PFSK-1 (cell line): ENCODE measurements around the gene SV2A.

Experiments used
- FOXP2 ChIP-seq: optimal IDR thresholded peaks from 2 replicates; pipeline ENCODE3; 2011; ENCODE audit warnings: borderline replicate concordance, control low read depth, inconsistent platforms; ENCODE audit not compliant: insufficient read depth; ENCODE audit errors: extremely low read length, extremely low read depth
- POLR2AphosphoS5 ChIP-seq: IDR thresholded peaks from 2 replicates; pipeline ENCODE4 v1.6.1; 2012; ENCODE audit warnings: low read depth, mild to moderate bottlenecking, control low read depth, low read length, moderate library complexity
- REST ChIP-seq, 2 experiments: IDR thresholded peaks; 2 replicates each; pipeline versions ENCODE4 v1.6.1 to v1.8.0; 2011 to 2012; ENCODE audit warnings: low read depth in 2 of 2, low read length in 2 of 2, control low read depth in 1 of 2, inconsistent platforms in 1 of 2, mild to moderate bottlenecking in 1 of 2, moderate library complexity in 1 of 2; ENCODE audit not compliant: insufficient read depth in 1 of 2
- SIN3A ChIP-seq: IDR thresholded peaks from 2 replicates; pipeline ENCODE4 v1.6.1; 2012; ENCODE audit warnings: mild to moderate bottlenecking, low read length, moderate library complexity, borderline replicate concordance; ENCODE audit not compliant: insufficient read depth
- TAF1 ChIP-seq: IDR thresholded peaks from 2 replicates; pipeline ENCODE4 v1.6.1; 2012; ENCODE audit warnings: low read length, control low read depth, borderline replicate concordance; ENCODE audit not compliant: insufficient read depth

SV2A gene

DNA sequence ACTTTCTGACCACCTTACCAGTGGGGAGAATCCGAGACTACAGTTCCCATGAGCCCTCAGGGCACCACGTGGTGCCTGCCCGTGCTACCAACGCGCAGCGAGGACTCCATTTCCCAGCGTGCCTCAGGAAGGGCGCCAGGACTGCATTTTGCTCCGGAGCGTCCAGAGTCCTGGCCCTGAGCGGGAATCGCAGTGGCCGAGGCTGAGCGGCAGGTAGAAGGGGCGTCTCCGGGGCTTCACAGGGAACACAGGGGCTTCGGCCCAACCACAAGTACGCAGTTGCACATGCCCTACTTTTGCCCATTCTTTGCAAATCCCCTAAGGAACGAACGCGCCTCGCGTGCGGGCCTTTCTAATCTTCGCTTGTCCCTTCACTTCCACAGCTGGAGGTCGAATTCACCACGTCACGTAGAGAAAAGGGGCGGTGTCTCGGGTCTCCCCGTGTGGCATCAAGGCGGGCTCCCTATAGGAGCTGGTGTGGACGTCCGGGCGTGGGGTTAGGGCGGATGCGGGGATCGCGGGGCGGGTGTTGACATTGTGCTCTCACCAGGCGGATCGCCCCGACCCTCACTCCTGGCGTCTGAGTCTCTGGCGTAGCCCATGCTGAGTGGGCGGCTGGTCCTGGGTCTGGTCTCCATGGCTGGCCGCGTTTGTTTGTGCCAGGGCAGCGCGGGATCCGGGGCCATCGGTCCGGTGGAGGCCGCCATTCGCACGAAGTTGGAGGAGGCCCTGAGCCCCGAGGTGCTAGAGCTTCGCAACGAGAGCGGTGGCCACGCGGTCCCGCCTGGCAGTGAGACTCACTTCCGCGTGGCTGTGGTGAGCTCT is 18.0 kb downstream of the SV2A start, which contains the start of gene BOLA1:
TSS of gene BOLA1 (plus strand) at position 109 of the 825 bp plus-strand sequence. CDS start at position 601, 492 bp downstream.
- TF ChIP-seq SIN3A (0 out of 2 replicates have a peak, but pooled peaks have one; percentile 10), REST (IDR thresholded peaks at IDR 0.05; ENCODE audit: insufficient read depth in 1 of 2, low read depth in 2 of 2, low read length in 2 of 2) (no peak), POLR2AphosphoS5 (peak; percentile 93), FOXP2 (peak; percentile 75), TAF1 (peak; percentile 65; the same call in 1 of the 2 replicates)

DNA sequence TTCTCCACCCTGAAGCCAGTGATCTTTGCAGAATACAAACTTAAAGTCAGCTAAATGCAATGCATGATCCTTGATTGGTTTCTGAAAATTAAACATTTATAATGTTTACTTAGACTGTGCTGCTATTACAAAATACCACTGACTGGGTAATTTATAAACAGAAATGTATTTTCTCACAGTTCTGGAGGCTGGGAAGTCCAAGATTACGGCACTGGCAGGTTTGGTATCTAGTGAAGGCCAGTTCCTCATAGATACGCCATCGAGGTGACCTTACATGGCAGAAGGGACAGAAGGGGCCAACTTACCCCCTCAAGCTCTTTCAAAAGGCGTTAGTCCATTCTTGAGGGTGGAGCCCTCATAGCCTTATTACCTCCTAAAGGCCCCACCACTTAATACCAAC is 21.1 kb downstream of the SV2A start:
- TF ChIP-seq FOXP2, result no peak
- TF ChIP-seq POLR2AphosphoS5, result no peak
- TF ChIP-seq SIN3A, result no peak
- TF ChIP-seq TAF1, result no peak
- TF ChIP-seq REST (IDR thresholded peaks at IDR 0.05; ENCODE audit: insufficient read depth in 1 of 2, low read depth in 2 of 2, low read length in 2 of 2), result no peak

DNA sequence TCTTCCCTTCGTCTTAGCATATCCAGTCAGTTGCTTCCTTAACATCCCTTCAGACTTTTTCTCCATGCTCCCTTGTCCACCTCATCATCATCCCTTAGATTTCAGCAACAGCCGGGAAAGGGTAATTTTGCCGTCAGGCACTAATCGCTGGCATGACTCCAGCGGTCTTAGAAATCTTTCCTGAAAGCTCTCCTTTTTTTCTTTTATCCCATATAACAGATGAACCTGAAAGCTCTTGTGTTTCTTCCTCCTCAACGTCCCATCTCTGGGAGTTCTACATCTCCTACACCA is 28.7 kb downstream of the SV2A start:
- no peak for TF ChIP-seq REST (IDR thresholded peaks at IDR 0.05; ENCODE audit: insufficient read depth in 1 of 2, low read depth in 2 of 2, low read length in 2 of 2)
- no peak for TF ChIP-seq SIN3A

GRCh38 chr1:149888247-149888998 is 29.2 kb downstream of the SV2A start:
- TF ChIP-seq SIN3A, result peak; percentile 87; the same call in 1 of the 2 replicates
- no peak for TF ChIP-seq FOXP2
- no peak for TF ChIP-seq TAF1
- TF ChIP-seq POLR2AphosphoS5, result peak; percentile 73
- TF ChIP-seq REST (IDR thresholded peaks at IDR 0.05; ENCODE audit: insufficient read depth in 1 of 2, low read depth in 2 of 2, low read length in 2 of 2), result no peak
